K562 (cell line): ENCODE results near the gene RBP3. TPM values are rescaled to one million over a fixed set of nuclear protein-coding genes. Genes with fewer than 3 reads are reported as not detected.

Source experiments
- ATAC-seq: fragments of 200-7000 bp; cut with Tn5 transposase; 3 replicates; pipeline ENCODE4 v1.9.1; 2020; ENCODE audit warnings: moderate library complexity
- BruUV-seq: library from RNA; stranded (reverse); fragments of 400-500 nt; replicated peaks from 2 replicates; lab custom pipeline; 2021; lab: Mats Ljungman, UMichigan
- CTCF ChIA-PET: fragments of 300-600 bp; formaldehyde crosslinking; extraction: SDS; loops from one replicate; lab custom pipeline; 2021; ENCODE audit warnings: low intra/inter-chr PET ratio; lab: Yijun Ruan, JAX
- POLR2A ChIA-PET: fragments of 300-600, 350-650 bp; sonication (Branson Sonifier 250); formaldehyde crosslinking; extraction: SDS; loops from one replicate; lab custom pipeline; 2021; ENCODE audit warnings: antibody characterized with exemption, inconsistent platforms; lab: Yijun Ruan, JAX
- DNase-seq, 4 experiments: peaks; one replicate each; pipeline versions ENCODE4 v3.0.0 to v3.0.0-alpha.2; 2011 to 2018; ENCODE audit warnings: low spot score in 3 of 4, mixed read lengths in 3 of 4; ENCODE audit errors: extremely low read depth in 1 of 4
- FAIRE-seq: peaks from 2 replicates; lab custom pipeline; 2011; peaks lifted over from hg19 to GRCh38; lab: Jason Lieb, UNC
- H2AFZ ChIP-seq: 2 replicates; pipeline ENCODE4 v1.6.0; 2011; ENCODE audit warnings: low read depth, low read length, control low read depth, inconsistent platforms
- H3K27ac ChIP-seq: fragments of 200-600 bp; 3 replicates; pipeline ENCODE4 v1.8.0; 2011; ENCODE audit warnings: low read depth, mild to moderate bottlenecking, control low read depth, inconsistent platforms, low read length, moderate library complexity, mixed read lengths; ENCODE audit errors: extremely low read depth
- H3K27me3 ChIP-seq, 2 experiments: fragments of 300-600 bp in 1 of 2; 2 replicates in 1 of 2; 3 replicates in 1 of 2; pipeline versions ENCODE4 v1.6.0 to v1.8.0; 2011; ENCODE audit warnings: inconsistent platforms in 2 of 2, low read length in 2 of 2, mild to moderate bottlenecking in 1 of 2, mixed read lengths in 1 of 2, moderate library complexity in 1 of 2; ENCODE audit not compliant: control insufficient read depth in 2 of 2, insufficient read depth in 2 of 2
- H3K36me3 ChIP-seq: fragments of 300-600 bp; 3 replicates; pipeline ENCODE4 v1.8.0; 2011; ENCODE audit warnings: mild to moderate bottlenecking, low read length, inconsistent platforms; ENCODE audit not compliant: control insufficient read depth, insufficient read depth
- H3K4me1 ChIP-seq, 2 experiments: fragments of 200-600 bp in 1 of 2; replicated peaks in 1 of 2; 2 replicates in 1 of 2; 3 replicates in 1 of 2; pipeline versions ENCODE4 v1.5.1 to v1.8.0; 2011; ENCODE audit warnings: inconsistent platforms in 2 of 2, low read length in 2 of 2, mild to moderate bottlenecking in 1 of 2, mixed read lengths in 1 of 2, moderate library complexity in 1 of 2; ENCODE audit not compliant: control insufficient read depth in 2 of 2, insufficient read depth in 2 of 2
- H3K4me2 ChIP-seq: 2 replicates; pipeline ENCODE4 v1.6.1; 2011; ENCODE audit warnings: low read length, control low read depth, inconsistent platforms, mixed read lengths; ENCODE audit not compliant: insufficient read depth
- H3K4me3 ChIP-seq: fragments of 200-600 bp; sonication (generic), shearing (Covaris generic); 2 replicates; pipeline ENCODE4 v1.5.1; 2016; ENCODE audit warnings: control low read depth, inconsistent platforms
- H3K79me2 ChIP-seq: fragments of 200-600 bp; 3 replicates; pipeline ENCODE4 v1.8.0; 2011; ENCODE audit warnings: low read length, inconsistent platforms; ENCODE audit not compliant: control insufficient read depth, insufficient read depth
- H3K9ac ChIP-seq, 2 experiments: 2 replicates each; pipeline versions ENCODE4 v1.6.0 to v1.6.1; 2011; ENCODE audit warnings: low read depth in 2 of 2, low read length in 2 of 2, control low read depth in 1 of 2, inconsistent platforms in 1 of 2, mild to moderate bottlenecking in 1 of 2, mixed read lengths in 1 of 2; ENCODE audit not compliant: insufficient read depth in 1 of 2
- H3K9me1 ChIP-seq: one replicate; pipeline ENCODE4 v1.6.0; 2011; ENCODE audit warnings: inconsistent platforms, mild to moderate bottlenecking, low read length, moderate library complexity; ENCODE audit not compliant: control insufficient read depth, insufficient read depth
- H3K9me3 ChIP-seq: replicated peaks from 2 replicates; pipeline ENCODE4 v1.5.1; 2011; ENCODE audit warnings: low read depth, low read length, inconsistent platforms; ENCODE audit not compliant: control insufficient read depth, insufficient read depth
- H4K20me1 ChIP-seq: replicated peaks from 2 replicates; pipeline ENCODE4 v1.6.1; 2011; ENCODE audit warnings: low read length, inconsistent platforms, mixed read lengths; ENCODE audit not compliant: control insufficient read depth, insufficient read depth
- ARHGAP35 ChIP-seq: fragments of 450-650 bp; IDR thresholded peaks from 2 replicates; pipeline ENCODE4 v1.6.1; 2018; ENCODE audit not compliant: partially characterized antibody
- BCL6 ChIP-seq: fragments of 250-450 bp; sonication (Bioruptor Pico); IDR thresholded peaks from 2 replicates; pipeline ENCODE4 v1.4.0; 2020
- GTF2E2 ChIP-seq: fragments of 200-800 bp; sonication (Bioruptor generic); IDR thresholded peaks from 2 replicates; pipeline ENCODE4 v1.6.1; 2016; ENCODE audit warnings: missing genetic modification characterization, missing compliant biosample characterization
- POLR3G ChIP-seq: IDR thresholded peaks from 2 replicates; pipeline ENCODE4 v1.6.1; 2011; ENCODE audit not compliant: insufficient read length, insufficient replicate concordance; ENCODE audit errors: extremely low read depth
- PTRF ChIP-seq: fragments of 450-650 bp; IDR thresholded peaks from 2 replicates; pipeline ENCODE4 v1.6.1; 2016; ENCODE audit warnings: mild to moderate bottlenecking, missing genetic modification characterization, missing compliant biosample characterization
- PURB ChIP-seq: sonication (generic); formaldehyde crosslinking; IDR thresholded peaks from 2 replicates; pipeline ENCODE4 v1.9.0; 2021; ENCODE audit warnings: low read depth, mild to moderate bottlenecking, missing genetic modification reagents
- ZKSCAN1 ChIP-seq: fragments of 150-350 bp; IDR thresholded peaks from 2 replicates; pipeline ENCODE4 v1.6.1; 2016; ENCODE audit warnings: low read depth, low read length
- ZNF551 ChIP-seq: fragments of 250-450 bp; sonication (Bioruptor Pico); IDR thresholded peaks from 2 replicates; pipeline ENCODE4 v1.5.0; 2021; ENCODE audit warnings: mild to moderate bottlenecking, moderate library complexity
- WGBS: fragments of 100-300 bp; shearing (Covaris generic); methylation state at CpG from one replicate; pipeline ENCODE4 v1.1.6; 2016; ENCODE audit warnings: low coverage, mixed read lengths; ENCODE audit not compliant: insufficient coverage; ENCODE audit errors: missing lambda C conversion rate; 5-methylcytosine and 5-hydroxymethylcytosine counted together
- in situ Hi-C: fragments of 300-500 bp; cut with MboI; formaldehyde crosslinking; loops from 4 replicates; pipeline ENCODE4 v1.15.0; 2018; ENCODE audit warnings: inconsistent platforms, mixed read lengths
- intact Hi-C: fragments of 100-400 bp; cut with micrococcal nuclease; formaldehyde crosslinking; loops from 2 replicates; pipeline ENCODE4 v1.14.2; 2022
- polyA plus RNA-seq, 8 experiments: library from polyadenylated mRNA; depleted of rRNA in 4 of 8; stranded (reverse) in 5 of 8; unstranded in 3 of 8; fragments of >200 nt; fragmentation: Nextera tagmentation in 2 of 8; fragmentation: Illumina TruSeq in 1 of 8; extraction: Ambion mirVana in 2 of 8; extraction: Trizol in 1 of 8; gene quantifications; 2 replicates each; pipeline versions ENCODE4 v1.2.1 to v1.2.3, GENCODE V29; 2011 to 2014; ENCODE audit warnings: inconsistent platforms in 1 of 8, missing spikeins in 1 of 8
- total RNA-seq, 7 experiments: library from RNA; depleted of rRNA in 6 of 7; stranded (reverse); fragments of >200 nt in 6 of 7; fragmentation: Illumina TruSeq in 2 of 7; extraction: Trizol in 2 of 7; gene quantifications; 2 replicates each; pipeline versions ENCODE4 v1.2.1 to v1.2.3, GENCODE V29; 2011 to 2021; ENCODE audit warnings: low replicate concordance in 1 of 7

Gene RBP3
- total and polyA plus RNA-seq, 9 of the 15 experiments (the other 6 are each of a cell fraction or from before 2014, with no cell fraction given) = not detected

- 7% methylated on average over 6 of the region's 7 CpGs for WGBS
- no peaks in the 10 kb centered on the region for H3K36me3 ChIP-seq
- FAIRE-seq = no peak
- H3K4me2 ChIP-seq = no peak overlapping the region
- CTCF ChIA-PET = no interaction called here
- in situ Hi-C loops = no loop called here
- H3K4me3 ChIP-seq = no peak overlapping the region
- intact Hi-C loops = no loop called here
- H3K4me1 ChIP-seq = peaks cover 0 to 2% of the 10 kb centered on the region in 2 experiments; a peak in 1 of 5 replicates
- H3K27me3 ChIP-seq = peaks cover 53 to 78% of the 10 kb centered on the region in 2 experiments
- TF ChIP-seq BCL6 (CRISPR knock-in tag) (no peak), PTRF (no peak), ZKSCAN1 (peak; percentile 92), POLR3G (no peak)
- TF ChIP-seq, all 486 proteins: peak for 1
- Histone ChIP-seq H3K9ac (no peak overlapping the region), H4K20me1 (peaks cover 9% of the 10 kb centered on the region), H3K79me2 (no peaks in the 10 kb centered on the region), H2AFZ (no peak overlapping the region), H3K9me3 (no peaks in the 10 kb centered on the region), H3K9me1 (peaks cover 5% of the 10 kb centered on the region), H3K27ac (no peak overlapping the region)
- POLR2A ChIA-PET = no interaction called here
- BruUV-seq = no TSS peak
- no peak for ATAC-seq
- DNase-seq = no peak
Measured at GRCh38 chr10:47371629-47372485, 23.7 kb downstream of the RBP3 start.

GRCh38 chr10:47372726-47373125, 24.6 kb downstream of the RBP3 start:
- Histone ChIP-seq H2AFZ (no peak overlapping the region), H3K9me1 (peaks cover 5% of the 10 kb centered on the region), H3K27me3 (peaks cover 50 to 78% of the 10 kb centered on the region in 2 experiments), H3K4me1 (no peaks in the 10 kb centered on the region; a peak in 1 of 5 replicates), H3K36me3 (no peaks in the 10 kb centered on the region), H3K79me2 (no peaks in the 10 kb centered on the region)
- FAIRE-seq (no peak), DNase-seq (no peak), ATAC-seq (no peak)
- in situ Hi-C loops = no loop called here
- BruUV-seq = no TSS peak
- TF ChIP-seq ZNF551 (CRISPR knock-in tag) = no peak
- no peak for TF ChIP-seq ARHGAP35
- TF ChIP-seq GTF2E2 (tag) = no peak
- no peak for TF ChIP-seq PURB (CRISPR knock-in tag)
- TF ChIP-seq, all 486 proteins: peak for 0
- CTCF ChIA-PET = no interaction called here
- Histone ChIP-seq H4K20me1 (peaks cover 9% of the 10 kb centered on the region), H3K4me2 (no peak overlapping the region), H3K9ac (no peak overlapping the region), H3K4me3 (no peak overlapping the region), H3K27ac (no peak overlapping the region), H3K9me3 (no peaks in the 10 kb centered on the region)
- intact Hi-C loops = no loop called here
- 0% methylated on average over 6 of the region's 6 CpGs for WGBS
- POLR2A ChIA-PET = no interaction called here
